Smooth muscle cell (in vitro differentiated cells): Measurements from ENCODE around the gene ISOC2. TPM values are rescaled to one million over a fixed set of nuclear protein-coding genes. Genes with fewer than 3 reads are reported as not detected.
"Not testable (repeated sequence)": the region's sequence is repeated elsewhere in the genome, so short reads cannot be mapped to it uniquely, and the experiment has no call there.

Experiments
- DNase-seq: peaks from one replicate; lab custom pipeline; 2025; ENCODE audit not compliant: unreplicated experiment; lab: John Stamatoyannopoulos, UW
- H2AFZ ChIP-seq: fragments of 200-600 bp; sonication (generic); 2 replicates; pipeline ENCODE4 v1.6.0; 2016; ENCODE audit warnings: antibody characterized with exemption, low read depth, mild to moderate bottlenecking
- H3F3A ChIP-seq: fragments of 200-600 bp; sonication (generic); 2 replicates; pipeline ENCODE4 v1.6.0; 2017; ENCODE audit warnings: antibody characterized with exemption, low read depth
- H3K27ac ChIP-seq: fragments of 200-600 bp; sonication (generic); 2 replicates; pipeline ENCODE4 v1.5.1; 2016; ENCODE audit warnings: low read depth, mild to moderate bottlenecking
- H3K27me3 ChIP-seq: fragments of 200-600 bp; sonication (generic); 2 replicates; pipeline ENCODE4 v1.6.1; 2016; ENCODE audit warnings: low read depth, mild to moderate bottlenecking
- H3K36me3 ChIP-seq: fragments of 200-600 bp; sonication (generic); 2 replicates; pipeline ENCODE4 v1.5.1; 2016; ENCODE audit warnings: low read depth
- H3K4me1 ChIP-seq: fragments of 200-600 bp; sonication (generic); 2 replicates; pipeline ENCODE4 v1.5.1; 2016; ENCODE audit warnings: low read depth
- H3K4me2 ChIP-seq: fragments of 200-600 bp; sonication (generic); 2 replicates; pipeline ENCODE4 v1.6.0; 2016; ENCODE audit warnings: mild to moderate bottlenecking
- H3K4me3 ChIP-seq: fragments of 200-600 bp; sonication (generic); 2 replicates; pipeline ENCODE4 v1.5.1; 2016; ENCODE audit warnings: mild to moderate bottlenecking
- H3K79me2 ChIP-seq: fragments of 200-600 bp; sonication (generic); 2 replicates; pipeline ENCODE4 v1.6.0; 2016; ENCODE audit warnings: low read depth, mild to moderate bottlenecking
- H3K9ac ChIP-seq: fragments of 200-600 bp; sonication (generic); 2 replicates; pipeline ENCODE4 v1.6.0; 2016; ENCODE audit warnings: low read depth
- H3K9me3 ChIP-seq: fragments of 200-600 bp; sonication (generic); replicated peaks from 2 replicates; pipeline ENCODE4 v1.5.1; 2016; ENCODE audit warnings: low read depth
- H4K20me1 ChIP-seq: fragments of 200-600 bp; sonication (generic); 2 replicates; pipeline ENCODE4 v1.6.0; 2016; ENCODE audit warnings: low read depth
- CTCF ChIP-seq: fragments of 200-600 bp; sonication (generic); IDR thresholded peaks from 2 replicates; pipeline ENCODE4 v1.5.1; 2017; ENCODE audit warnings: borderline replicate concordance, mild to moderate bottlenecking, antibody characterized with exemption; ENCODE audit not compliant: insufficient read depth, poor library complexity, severe bottlenecking
- WGBS: methylation state at CpG from one replicate; pipeline ENCODE4 v1.1.7; 2016; ENCODE audit warnings: low lambda C conversion rate; 5-methylcytosine and 5-hydroxymethylcytosine counted together
- polyA plus RNA-seq: library from polyadenylated mRNA; unstranded; fragments of >200 nt; fragmentation: Nextera tagmentation; extraction: Ambion mirVana; gene quantifications from 2 replicates; pipeline ENCODE4 v1.2.1, GENCODE V29; 2016
- total RNA-seq: library from RNA; depleted of rRNA; stranded (reverse); fragments of >200 nt; gene quantifications from 2 replicates; pipeline ENCODE4 v1.2.3, GENCODE V29; 2014

Gene ISOC2
- total and polyA plus RNA-seq, 2 experiments from 2014 or later: 56.5 to 61.4 TPM

- Histone ChIP-seq H3K4me1 (peaks cover 11% of the 10 kb centered on the region), H3K27me3 (peaks cover 68% of the 10 kb centered on the region), H3K27ac (no peak overlapping the region), H3K36me3 (no peaks in the 10 kb centered on the region), H4K20me1 (peaks cover 13% of the 10 kb centered on the region), H3K4me3 (no peak overlapping the region), H3K9me3 (no peaks in the 10 kb centered on the region), H2AFZ (no peak overlapping the region), H3K79me2 (no peaks in the 10 kb centered on the region), H3K9ac (no peak overlapping the region), H3F3A (peaks cover 6% of the 10 kb centered on the region), H3K4me2 (no peak overlapping the region)
- DNase-seq: no peak
- TF ChIP-seq CTCF: no peak
- 60% methylated on average over 15 of the region's 16 CpGs for WGBS
These were observed 12.0 kb downstream of the ISOC2 start for GRCh38 chr19:55449469-55449868.

GRCh38 chr19:55448175-55448490 is 13.3 kb downstream of the ISOC2 start:
- not testable (repeated sequence) for H3F3A ChIP-seq, H3K79me2 ChIP-seq, H3K4me3 ChIP-seq, H3K9me3 ChIP-seq, H3K9ac ChIP-seq, H3K4me2 ChIP-seq, H3K27ac ChIP-seq, H4K20me1 ChIP-seq, H2AFZ ChIP-seq, H3K36me3 ChIP-seq, DNase-seq
- Histone ChIP-seq H3K4me1 (peaks cover 11% of the 10 kb centered on the region), H3K27me3 (peaks cover 81% of the 10 kb centered on the region)
- WGBS: 100% methylated on average over 3 of the region's 5 CpGs

GRCh38 chr19:55447421-55448174 is 13.8 kb downstream of the ISOC2 start:
- Histone ChIP-seq H3K4me3 (no peak overlapping the region), H3K9me3 (no peaks in the 10 kb centered on the region), H3K27ac (no peak overlapping the region), H2AFZ (no peak overlapping the region), H4K20me1 (no peaks in the 10 kb centered on the region), H3K27me3 (peaks cover 81% of the 10 kb centered on the region), H3F3A (no peaks in the 10 kb centered on the region), H3K36me3 (no peaks in the 10 kb centered on the region), H3K4me1 (peaks cover 11% of the 10 kb centered on the region), H3K4me2 (no peak overlapping the region), H3K9ac (no peak overlapping the region), H3K79me2 (no peaks in the 10 kb centered on the region)
- WGBS: 55% methylated on average over 15 of the region's 16 CpGs
- TF ChIP-seq CTCF: no peak
- no peak for DNase-seq

- Histone ChIP-seq H3K27me3 (peaks cover 80% of the 10 kb centered on the region), H3K36me3 (no peaks in the 10 kb centered on the region), H3K9ac (no peak overlapping the region), H3K9me3 (no peaks in the 10 kb centered on the region), H3F3A (no peaks in the 10 kb centered on the region), H3K79me2 (no peaks in the 10 kb centered on the region), H3K27ac (no peak overlapping the region), H4K20me1 (no peaks in the 10 kb centered on the region), H3K4me2 (no peak overlapping the region), H2AFZ (no peak overlapping the region), H3K4me3 (no peak overlapping the region), H3K4me1 (no peaks in the 10 kb centered on the region)
- TF ChIP-seq CTCF: no peak
- WGBS: 75% methylated on average over 8 of the region's 8 CpGs
- DNase-seq: no peak
These were observed 15.4 kb downstream of the ISOC2 start for GRCh38 chr19:55446060-55446459.
